AG09319 (cell line): ENCODE measurements around the gene NBEA.
"Not testable (repeated sequence)": the region's sequence is repeated elsewhere in the genome, so short reads cannot be mapped to it uniquely, and the experiment has no call there.

Source experiments
- DNase-seq: peaks from one replicate; pipeline ENCODE4 v3.0.0-alpha.2; 2010; ENCODE audit warnings: low read depth; ENCODE audit errors: extremely low read depth
- CTCF ChIP-seq: IDR thresholded peaks from 2 replicates; pipeline ENCODE4 v1.5.1; 2011; ENCODE audit warnings: low read depth, mild to moderate bottlenecking, inconsistent platforms, low read length, moderate library complexity

Gene NBEA

GRCh38 chr13:35092751-35093150 lies 150.7 kb downstream of the NBEA start:
- no peak for DNase-seq
- TF ChIP-seq CTCF: no peak

GRCh38 chr13:35093356-35093755 lies 151.3 kb downstream of the NBEA start:
- no peak for DNase-seq
- no peak for TF ChIP-seq CTCF

- DNase-seq: not testable (repeated sequence)
These were observed 164.7 kb downstream of the NBEA start for GRCh38 chr13:35106771-35107170.

GRCh38 chr13:35107535-35107934 lies 165.5 kb downstream of the NBEA start:
- no peak for TF ChIP-seq CTCF
- no peak for DNase-seq

- DNase-seq: not testable (repeated sequence)
These were observed 171.5 kb downstream of the NBEA start for GRCh38 chr13:35113612-35114011.

GRCh38 chr13:35127466-35127865 lies 185.4 kb downstream of the NBEA start:
- no peak for DNase-seq
- TF ChIP-seq CTCF: no peak

GRCh38 chr13:35129500-35129899 lies 187.4 kb downstream of the NBEA start:
- no peak for TF ChIP-seq CTCF

GRCh38 chr13:35131471-35131870 lies 189.4 kb downstream of the NBEA start:
- DNase-seq: no peak
- TF ChIP-seq CTCF: no peak

More at GRCh38 chr13:35129500-35129899, 187.4 kb downstream of the NBEA start:
- DNase-seq: no peak

- no peak for DNase-seq
- TF ChIP-seq CTCF: no peak
These were observed 194.5 kb downstream of the NBEA start for GRCh38 chr13:35136585-35136984.
